Activated CD8-positive, alpha-beta T cell treated with anti-CD3 and anti-CD28 coated beads, Interleukin-2, amount 10 ng/mL, durations not matched to agents 7 days and 5 days (primary cell): ENCODE measurements around the gene DCDC1. TPM values are rescaled to one million over a fixed set of nuclear protein-coding genes. Genes with fewer than 3 reads are reported as not detected.
"Not testable (repeated sequence)": the region's sequence is repeated elsewhere in the genome, so short reads cannot be mapped to it uniquely, and the experiment has no call there.

Experiments used
- ATAC-seq: fragments of 150-1000 bp; cut with Tn5 transposase; one replicate; pipeline ENCODE4 v1.10.0; 2021; ENCODE audit warnings: moderate library complexity
- CTCF ChIA-PET: fragments of 350-600 bp; sonication (Branson Sonifier 250); formaldehyde crosslinking; loops from one replicate; lab custom pipeline; 2021; ENCODE audit warnings: antibody characterized with exemption; lab: Charles Lee
- POLR2A ChIA-PET: fragments of 350-600 bp; sonication (Branson Sonifier 250); formaldehyde crosslinking; loops from one replicate; lab custom pipeline; 2021; ENCODE audit warnings: antibody characterized with exemption; lab: Charles Lee
- DNase-seq: peaks from one replicate; pipeline ENCODE4 v3.0.0-alpha.2; 2020
- H3K27ac Mint-ChIP-seq: one replicate; pipeline ENCODE4 v1.8.0; 2021; ENCODE audit warnings: mild to moderate bottlenecking, mixed read lengths
- H3K27me3 Mint-ChIP-seq: one replicate; pipeline ENCODE4 v1.8.0; 2021; ENCODE audit warnings: low read depth, mixed read lengths
- H3K36me3 Mint-ChIP-seq: one replicate; pipeline ENCODE4 v1.8.0; 2021; ENCODE audit warnings: low read depth, mixed read lengths
- H3K4me1 Mint-ChIP-seq: one replicate; pipeline ENCODE4 v1.8.0; 2021; ENCODE audit warnings: low read depth, mixed read lengths
- H3K4me3 Mint-ChIP-seq: one replicate; pipeline ENCODE4 v1.8.0; 2021; ENCODE audit warnings: mild to moderate bottlenecking, mixed read lengths
- H3K9me3 Mint-ChIP-seq: one replicate; pipeline ENCODE4 v1.8.0; 2022; ENCODE audit warnings: mixed read lengths; ENCODE audit not compliant: insufficient read depth
- total RNA-seq, 2 experiments: library from RNA; stranded (reverse); gene quantifications; one replicate each; pipeline ENCODE4 v1.2.3, GENCODE V29; 2021

DCDC1 gene
- total RNA-seq, 2 experiments from 2014 or later, result not detected

- no peak overlapping the region for H3K27ac Mint-ChIP-seq
- no peaks in the 10 kb centered on the region for H3K4me1 Mint-ChIP-seq
- ATAC-seq (no peak), DNase-seq (no peak)
- H3K4me3 Mint-ChIP-seq, result no peak overlapping the region
- no peaks in the 10 kb centered on the region for H3K27me3 Mint-ChIP-seq
- POLR2A ChIA-PET, result no interaction called here
- H3K36me3 Mint-ChIP-seq, result no peaks in the 10 kb centered on the region
- H3K9me3 Mint-ChIP-seq, result no peaks in the 10 kb centered on the region
- CTCF ChIA-PET, result no interaction called here
Observed at GRCh38 chr11:30956751-30957150, 412.8 kb downstream of the DCDC1 start.

DNA sequence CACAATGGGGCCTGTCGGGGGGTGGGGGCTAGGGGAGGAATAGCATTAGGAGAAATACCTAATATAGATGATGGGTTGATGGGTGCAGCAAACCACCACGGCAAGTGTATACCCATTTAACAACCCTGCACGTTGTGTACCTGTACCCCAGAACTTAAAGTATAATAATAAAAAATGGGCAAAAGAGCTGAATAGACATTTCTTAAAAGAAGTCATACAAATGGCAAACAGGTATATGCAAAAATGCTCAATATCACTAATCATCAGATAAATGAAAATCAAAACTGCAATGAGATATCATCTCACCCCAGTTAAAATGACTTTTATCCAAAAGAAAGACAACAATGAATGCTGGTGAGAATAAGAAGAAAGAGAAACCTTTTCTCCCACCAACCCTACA, 419.7 kb downstream of the DCDC1 start:
- no peaks in the 10 kb centered on the region for H3K4me1 Mint-ChIP-seq
- ATAC-seq (no peak), DNase-seq (no peak)
- no peak overlapping the region for H3K4me3 Mint-ChIP-seq
- no peak overlapping the region for H3K27ac Mint-ChIP-seq
- ChIA-PET CTCF (no interaction called here), POLR2A (no interaction called here)
- H3K27me3 Mint-ChIP-seq, result no peaks in the 10 kb centered on the region
- H3K9me3 Mint-ChIP-seq, result no peaks in the 10 kb centered on the region
- H3K36me3 Mint-ChIP-seq, result no peaks in the 10 kb centered on the region

- H3K27ac Mint-ChIP-seq, H3K36me3 Mint-ChIP-seq, DNase-seq, CTCF ChIA-PET, H3K27me3 Mint-ChIP-seq, H3K4me3 Mint-ChIP-seq, ATAC-seq, H3K9me3 Mint-ChIP-seq, POLR2A ChIA-PET, H3K4me1 Mint-ChIP-seq: not testable (repeated sequence)
Observed at GRCh38 chr11:30947715-30948114, 421.8 kb downstream of the DCDC1 start.

DNA sequence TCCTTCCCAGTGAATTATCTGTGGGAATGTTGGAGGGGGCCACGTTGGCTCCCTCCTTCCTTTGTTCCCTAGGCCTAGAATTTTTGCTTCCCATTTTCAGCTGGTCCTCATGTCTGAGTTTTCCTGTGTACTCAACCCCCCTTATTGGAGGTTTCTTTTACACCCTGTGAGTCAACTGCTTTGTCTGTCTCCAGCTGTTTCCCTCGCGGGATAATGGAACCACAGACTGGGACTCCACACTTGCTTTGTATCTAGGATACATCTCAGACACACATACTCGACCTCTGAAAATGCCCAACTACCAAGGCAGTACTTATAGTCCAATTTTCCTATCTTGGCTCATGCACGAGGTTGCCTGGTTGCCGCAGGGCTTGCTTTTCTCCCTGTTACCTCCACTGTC, 430.7 kb downstream of the DCDC1 start:
- ChIA-PET CTCF (no interaction called here), POLR2A (no interaction called here)
- no peaks in the 10 kb centered on the region for H3K27me3 Mint-ChIP-seq
- no peaks in the 10 kb centered on the region for H3K4me1 Mint-ChIP-seq
- H3K9me3 Mint-ChIP-seq, result peaks cover 4% of the 10 kb centered on the region
- no peak overlapping the region for H3K4me3 Mint-ChIP-seq
- H3K27ac Mint-ChIP-seq, result no peak overlapping the region
- no peaks in the 10 kb centered on the region for H3K36me3 Mint-ChIP-seq
- DNase-seq (no peak), ATAC-seq (no peak)

- H3K36me3 Mint-ChIP-seq, result no peaks in the 10 kb centered on the region
- no peaks in the 10 kb centered on the region for H3K27me3 Mint-ChIP-seq
- H3K9me3 Mint-ChIP-seq, result peaks cover 4% of the 10 kb centered on the region
- no peak for DNase-seq
- no peaks in the 10 kb centered on the region for H3K4me1 Mint-ChIP-seq
- H3K27ac Mint-ChIP-seq, result no peak overlapping the region
- ChIA-PET CTCF (no interaction called here), POLR2A (no interaction called here)
- no peak overlapping the region for H3K4me3 Mint-ChIP-seq
- ATAC-seq, result no peak
Observed at GRCh38 chr11:30938171-30938570, 431.4 kb downstream of the DCDC1 start.

GRCh38 chr11:30936491-30936890, 433.0 kb downstream of the DCDC1 start:
- Mint-ChIP-seq H3K9me3 (peaks cover 4% of the 10 kb centered on the region), H3K27ac (no peak overlapping the region), H3K27me3 (no peaks in the 10 kb centered on the region), H3K4me1 (no peaks in the 10 kb centered on the region), H3K36me3 (no peaks in the 10 kb centered on the region), H3K4me3 (no peak overlapping the region)
- ATAC-seq (no peak), DNase-seq (no peak)
- ChIA-PET CTCF (no interaction called here), POLR2A (no interaction called here)

DNA sequence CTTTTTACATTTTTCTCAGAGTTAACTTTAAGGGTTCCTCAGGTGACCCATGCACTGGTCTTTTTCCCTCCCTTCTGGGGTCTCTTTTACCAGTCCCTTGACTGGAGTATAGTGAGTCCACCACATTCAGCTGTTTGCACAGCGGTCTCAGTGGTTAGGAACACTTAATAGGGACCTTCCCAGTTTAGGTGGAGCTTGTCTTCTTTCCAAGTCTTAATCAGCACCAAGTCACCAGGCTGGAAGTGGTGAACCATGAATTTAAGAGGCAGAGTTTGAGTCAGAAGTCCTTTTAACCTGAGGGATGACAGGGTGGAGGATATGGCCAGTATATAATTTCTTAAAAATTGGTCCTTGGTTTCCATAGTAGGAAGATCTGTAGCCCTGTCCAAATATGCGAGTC, 433.7 kb downstream of the DCDC1 start:
- ChIA-PET POLR2A (no interaction called here), CTCF (no interaction called here)
- no peaks in the 10 kb centered on the region for H3K36me3 Mint-ChIP-seq
- DNase-seq (no peak), ATAC-seq (no peak)
- H3K9me3 Mint-ChIP-seq, result peaks cover 4% of the 10 kb centered on the region
- no peaks in the 10 kb centered on the region for H3K27me3 Mint-ChIP-seq
- no peak overlapping the region for H3K27ac Mint-ChIP-seq
- H3K4me1 Mint-ChIP-seq, result no peaks in the 10 kb centered on the region
- H3K4me3 Mint-ChIP-seq, result no peak overlapping the region

GRCh38 chr11:30926130-30926529, 443.4 kb downstream of the DCDC1 start:
- POLR2A ChIA-PET, result no interaction called here
- H3K36me3 Mint-ChIP-seq, result no peaks in the 10 kb centered on the region
- H3K4me1 Mint-ChIP-seq, result no peaks in the 10 kb centered on the region
- no peak overlapping the region for H3K27ac Mint-ChIP-seq
- ATAC-seq (no peak), DNase-seq (no peak)
- H3K27me3 Mint-ChIP-seq, result no peaks in the 10 kb centered on the region
- CTCF ChIA-PET, result interaction anchor here (1.2 to 1.7 kb wide), 2 partner anchors 10 to 12 kb away, joined by 5 to 6 read pairs; no protein-coding TSS in a partner anchor
- no peaks in the 10 kb centered on the region for H3K9me3 Mint-ChIP-seq
- H3K4me3 Mint-ChIP-seq, result no peak overlapping the region

GRCh38 chr11:30921811-30922210, 447.7 kb downstream of the DCDC1 start:
- DNase-seq (no peak), ATAC-seq (no peak)
- H3K27me3 Mint-ChIP-seq, result no peaks in the 10 kb centered on the region
- no peaks in the 10 kb centered on the region for H3K4me1 Mint-ChIP-seq
- H3K4me3 Mint-ChIP-seq, result no peak overlapping the region
- no peak overlapping the region for H3K27ac Mint-ChIP-seq
- no peaks in the 10 kb centered on the region for H3K36me3 Mint-ChIP-seq
- ChIA-PET POLR2A (no interaction called here), CTCF (no interaction called here)
- H3K9me3 Mint-ChIP-seq, result no peaks in the 10 kb centered on the region

- no peak for ATAC-seq
- CTCF ChIA-PET, result no interaction called here
Observed at GRCh38 chr11:30919389-30920152, 450.0 kb downstream of the DCDC1 start.

GRCh38 chr11:30917859-30918478, 451.6 kb downstream of the DCDC1 start:
- Mint-ChIP-seq H3K36me3 (no peaks in the 10 kb centered on the region), H3K9me3 (no peaks in the 10 kb centered on the region), H3K4me3 (no peak overlapping the region), H3K4me1 (no peaks in the 10 kb centered on the region), H3K27ac (no peak overlapping the region), H3K27me3 (no peaks in the 10 kb centered on the region)
- DNase-seq (no peak), ATAC-seq (no peak)
- POLR2A ChIA-PET, result no interaction called here
- CTCF ChIA-PET, result interaction anchor here (0.6 to 1.6 kb wide), 9 partner anchors 10 to 1482 kb away, joined by 3 to 5 read pairs (median 3); no protein-coding TSS in a partner anchor

More at GRCh38 chr11:30919389-30920152, 450.0 kb downstream of the DCDC1 start:
- Mint-ChIP-seq H3K27me3 (no peaks in the 10 kb centered on the region), H3K9me3 (no peaks in the 10 kb centered on the region), H3K4me1 (no peaks in the 10 kb centered on the region), H3K36me3 (no peaks in the 10 kb centered on the region), H3K27ac (no peak overlapping the region), H3K4me3 (no peak overlapping the region)
- no peak for DNase-seq
- POLR2A ChIA-PET, result no interaction called here

DNA sequence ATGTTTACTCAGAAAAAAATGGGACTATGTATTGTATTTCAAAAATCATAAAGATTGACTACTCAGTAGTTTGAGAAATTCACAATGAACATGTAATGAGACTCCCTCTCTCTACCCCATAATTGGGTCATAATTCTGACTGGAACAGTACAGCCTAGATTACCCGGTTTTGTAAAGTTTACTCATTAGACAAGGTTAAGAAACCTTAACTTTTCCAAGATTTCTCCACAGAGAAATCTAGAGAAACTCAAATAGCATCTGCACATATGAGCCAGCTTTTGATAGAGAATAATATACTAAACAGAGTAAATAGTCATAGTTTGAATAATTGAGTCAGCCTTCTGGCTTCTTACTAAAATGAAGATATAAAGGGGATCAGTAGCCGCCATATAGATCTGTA, 452.3 kb downstream of the DCDC1 start:
- Mint-ChIP-seq H3K9me3 (no peaks in the 10 kb centered on the region), H3K4me1 (no peaks in the 10 kb centered on the region), H3K4me3 (no peak overlapping the region), H3K36me3 (no peaks in the 10 kb centered on the region), H3K27me3 (no peaks in the 10 kb centered on the region), H3K27ac (no peak overlapping the region)
- DNase-seq (no peak), ATAC-seq (no peak)
- ChIA-PET CTCF (interaction anchor here (0.9 to 1.6 kb wide), 6 partner anchors 9 to 573 kb away, joined by 3 to 5 read pairs (median 4); no protein-coding TSS in a partner anchor), POLR2A (no interaction called here)
